GM10266 (cell line): ENCODE results near the gene LCN2.

Source experiments
- DNase-seq: peaks from one replicate; pipeline ENCODE4 v3.0.0; 2012; ENCODE audit errors: extremely low spot score
- CTCF ChIP-seq: IDR thresholded peaks from 2 replicates; pipeline ENCODE4 v1.5.1; 2012; ENCODE audit warnings: mild to moderate bottlenecking, low read depth; ENCODE audit not compliant: control insufficient read depth, insufficient read depth; ENCODE audit errors: missing control alignments

LCN2 gene

GRCh38 chr9:128115187-128116103, 33.8 kb upstream of the LCN2 start:
- TF ChIP-seq CTCF = no peak
- DNase-seq = peak; percentile 75

- no peak for DNase-seq
These were observed 32.9 kb upstream of the LCN2 start for GRCh38 chr9:128116104-128117083.

GRCh38 chr9:128117613-128118471, 31.4 kb upstream of the LCN2 start:
- TF ChIP-seq CTCF = peak; percentile 100
- DNase-seq = peak; percentile 92

More at GRCh38 chr9:128116104-128117083, 32.9 kb upstream of the LCN2 start:
- no peak for TF ChIP-seq CTCF

GRCh38 chr9:128118472-128118857, 30.8 kb upstream of the LCN2 start:
- no peak for DNase-seq
- TF ChIP-seq CTCF = no peak

- no peak for DNase-seq
- no peak for TF ChIP-seq CTCF
These were observed 30.1 kb upstream of the LCN2 start for GRCh38 chr9:128118971-128119665.

- no peak for TF ChIP-seq CTCF
These were observed 29.1 kb upstream of the LCN2 start for GRCh38 chr9:128120061-128120740.

More at GRCh38 chr9:128120061-128120740, 29.1 kb upstream of the LCN2 start:
- no peak for DNase-seq
